H1 (cell line): ENCODE results near the gene TAF6. TPM values are rescaled to one million over a fixed set of nuclear protein-coding genes. Genes with fewer than 3 reads are reported as not detected.
A peak's percentile ranks its signal among the peaks of the same experiment; 100 is the strongest.

Source experiments
- CTCF ChIA-PET: fragments of 300-600 bp; sonication (Branson Sonifier 250); formaldehyde crosslinking; loops from one replicate; lab custom pipeline; 2021; ENCODE audit not compliant: partially characterized antibody; lab: Charles Lee
- POLR2A ChIA-PET: fragments of 300-600 bp; sonication (Branson Sonifier 250); formaldehyde crosslinking; loops from one replicate; lab custom pipeline; 2021; ENCODE audit warnings: inconsistent platforms; ENCODE audit not compliant: partially characterized antibody; lab: Charles Lee
- DNase-seq, 2 experiments: peaks; one replicate each; pipeline versions ENCODE4 v3.0.0 to v3.0.0-alpha.2; 2010 to 2022; ENCODE audit warnings: low spot score in 2 of 2, low read depth in 1 of 2, mixed read lengths in 1 of 2
- FAIRE-seq: peaks from 2 replicates; lab custom pipeline; 2011; peaks lifted over from hg19 to GRCh38; lab: Jason Lieb, UNC
- H2AFZ ChIP-seq: 2 replicates; pipeline ENCODE4 v1.8.1; 2012; ENCODE audit warnings: low read length, inconsistent platforms
- H2AK5ac ChIP-seq: 2 replicates; pipeline ENCODE4 v1.6.1; 2013; ENCODE audit warnings: low read depth, low read length
- H2BK120ac ChIP-seq: replicated peaks from 2 replicates; pipeline ENCODE3; 2013; ENCODE audit warnings: low read depth, low read length, inconsistent platforms
- H2BK12ac ChIP-seq: 2 replicates; pipeline ENCODE4 v1.6.1; 2013; ENCODE audit warnings: low read depth, low read length
- H2BK15ac ChIP-seq: 2 replicates; pipeline ENCODE4 v1.6.1; 2013; ENCODE audit warnings: low read length
- H2BK20ac ChIP-seq: 2 replicates; pipeline ENCODE4 v1.6.1; 2013; ENCODE audit warnings: low read length
- H2BK5ac ChIP-seq: 2 replicates; pipeline ENCODE4 v1.6.1; 2013; ENCODE audit warnings: low read depth, low read length
- H3K14ac ChIP-seq: 2 replicates; pipeline ENCODE4 v1.6.1; 2013; ENCODE audit warnings: inconsistent platforms; ENCODE audit not compliant: insufficient read length
- H3K18ac ChIP-seq: 2 replicates; pipeline ENCODE4 v1.6.1; 2013; ENCODE audit warnings: low read length; ENCODE audit errors: extremely low read depth
- H3K23ac ChIP-seq: 2 replicates; pipeline ENCODE4 v1.6.1; 2013; ENCODE audit warnings: inconsistent platforms; ENCODE audit not compliant: insufficient read length
- H3K23me2 ChIP-seq: 2 replicates; pipeline ENCODE4 v1.6.1; 2013; ENCODE audit warnings: low read depth, low read length
- H3K27ac ChIP-seq: 2 replicates; pipeline ENCODE4 v1.6.1; 2011; ENCODE audit warnings: low read depth, low read length, inconsistent platforms
- H3K27me3 ChIP-seq, 4 experiments: replicated peaks in 1 of 4; 1 replicate in 1 of 4; 2 replicates in 3 of 4; pipeline versions ENCODE4 v1.6.1 to v1.8.1; 2011 to 2013; ENCODE audit warnings: low read length in 3 of 4, mild to moderate bottlenecking in 3 of 4, inconsistent platforms in 2 of 4, mixed read lengths in 2 of 4, moderate library complexity in 1 of 4; ENCODE audit not compliant: control insufficient read depth in 3 of 4, insufficient read depth in 3 of 4; ENCODE audit errors: extremely low read depth in 1 of 4
- H3K36me3 ChIP-seq, 4 experiments: 2 replicates each; pipeline versions ENCODE4 v1.6.1 to v1.8.1; 2011 to 2013; ENCODE audit warnings: mild to moderate bottlenecking in 4 of 4, low read length in 3 of 4, moderate library complexity in 2 of 4, control low read depth in 1 of 4, inconsistent platforms in 1 of 4; ENCODE audit not compliant: insufficient read depth in 4 of 4, control insufficient read depth in 2 of 4
- H3K4ac ChIP-seq: replicated peaks from 2 replicates; pipeline ENCODE3; 2013; ENCODE audit warnings: low read length, low read depth, mixed read lengths, inconsistent platforms; ENCODE audit not compliant: insufficient read length
- H3K4me1 ChIP-seq, 4 experiments: replicated peaks in 1 of 4; 1 replicate in 1 of 4; 2 replicates in 3 of 4; pipeline versions ENCODE4 v1.6.1 to v1.8.1; 2011 to 2013; ENCODE audit warnings: low read length in 3 of 4, inconsistent platforms in 2 of 4, mixed read lengths in 1 of 4; ENCODE audit not compliant: insufficient read depth in 4 of 4, control insufficient read depth in 3 of 4
- H3K4me2 ChIP-seq, 2 experiments: 2 replicates each; pipeline versions ENCODE4 v1.6.1 to v1.8.1; 2011 to 2013; ENCODE audit warnings: low read depth in 2 of 2, low read length in 2 of 2, control low read depth in 1 of 2, inconsistent platforms in 1 of 2, mild to moderate bottlenecking in 1 of 2; ENCODE audit not compliant: insufficient read depth in 1 of 2
- H3K4me3 ChIP-seq, 4 experiments: fragments of 200-600, 300-600 bp in 1 of 4; sonication (generic), shearing (Covaris generic), sonication (Bioruptor Twin) in 1 of 4; 2 replicates each; pipeline versions ENCODE4 v1.5.1 to v1.8.1; 2011 to 2016; ENCODE audit warnings: low read length in 4 of 4, low read depth in 3 of 4, control low read depth in 2 of 4, inconsistent platforms in 2 of 4, mild to moderate bottlenecking in 2 of 4, mixed read lengths in 1 of 4, moderate library complexity in 1 of 4; ENCODE audit not compliant: insufficient read depth in 2 of 4; ENCODE audit errors: extremely low read depth in 1 of 4
- H3K56ac ChIP-seq: replicated peaks from 2 replicates; pipeline ENCODE3; 2013; ENCODE audit warnings: low read depth, mild to moderate bottlenecking, mixed read lengths, low read length, inconsistent platforms; ENCODE audit not compliant: insufficient read length
- H3K79me1 ChIP-seq: 2 replicates; pipeline ENCODE4 v1.6.1; 2013; ENCODE audit warnings: low read depth, low read length, control low read depth
- H3K79me2 ChIP-seq, 2 experiments: 2 replicates each; pipeline versions ENCODE4 v1.6.1 to v1.8.1; 2012 to 2013; ENCODE audit warnings: low read length in 2 of 2, mild to moderate bottlenecking in 2 of 2, inconsistent platforms in 1 of 2; ENCODE audit not compliant: insufficient read depth in 2 of 2, control insufficient read depth in 1 of 2
- H3K9ac ChIP-seq, 4 experiments: replicated peaks in 1 of 4; 1 replicate in 1 of 4; 2 replicates in 3 of 4; pipeline versions ENCODE4 v1.6.1 to v1.8.1; 2011 to 2013; ENCODE audit warnings: low read depth in 3 of 4, low read length in 3 of 4, control low read depth in 2 of 4, mild to moderate bottlenecking in 2 of 4, moderate library complexity in 2 of 4, inconsistent platforms in 1 of 4; ENCODE audit errors: extremely low read depth in 1 of 4
- H3K9me3 ChIP-seq, 2 experiments: 2 replicates each; pipeline versions ENCODE4 v1.6.1 to v1.8.1; 2012 to 2013; ENCODE audit warnings: mild to moderate bottlenecking in 2 of 2, moderate library complexity in 2 of 2, control low read depth in 1 of 2, inconsistent platforms in 1 of 2, low read depth in 1 of 2, low read length in 1 of 2, mixed read lengths in 1 of 2; ENCODE audit not compliant: insufficient read depth in 2 of 2
- H4K20me1 ChIP-seq, 2 experiments: replicated peaks in 1 of 2; 2 replicates each; pipeline versions ENCODE3 to v1.8.1; 2011 to 2013; ENCODE audit warnings: inconsistent platforms in 2 of 2, low read length in 2 of 2, mild to moderate bottlenecking in 1 of 2; ENCODE audit not compliant: insufficient read depth in 2 of 2, control insufficient read depth in 1 of 2
- H4K5ac ChIP-seq: 2 replicates; pipeline ENCODE4 v1.6.1; 2013; ENCODE audit warnings: low read length, low read depth, mixed read lengths, inconsistent platforms; ENCODE audit not compliant: insufficient read length
- H4K8ac ChIP-seq: 2 replicates; pipeline ENCODE4 v1.8.0; 2013; ENCODE audit warnings: mild to moderate bottlenecking, moderate library complexity, low read length, inconsistent platforms; ENCODE audit not compliant: insufficient read depth; ENCODE audit errors: extremely low read depth
- H4K91ac ChIP-seq: replicated peaks from 2 replicates; pipeline ENCODE3; 2013; ENCODE audit warnings: low read length, mixed read lengths, inconsistent platforms; ENCODE audit not compliant: insufficient read length
- BACH1 ChIP-seq: IDR thresholded peaks from 2 replicates; pipeline ENCODE4 v1.6.1; 2012; ENCODE audit warnings: low read length, improper control_type of control experiment
- BCL11A ChIP-seq, 2 experiments: IDR thresholded peaks; one replicate each; pipeline ENCODE4 v1.6.1; 2011; ENCODE audit warnings: low read depth in 2 of 2, low read length in 2 of 2, mild to moderate bottlenecking in 2 of 2
- POLR2AphosphoS5 ChIP-seq: IDR thresholded peaks from 2 replicates; pipeline ENCODE4 v1.6.1; 2011; ENCODE audit warnings: low read depth, low read length
- WGBS, 2 experiments: shearing (Covaris generic) in 1 of 2; methylation state at CpG; one replicate each; pipeline versions ENCODE4 v1.1.6 to v1.1.7; 2013 to 2015; ENCODE audit warnings: low lambda C conversion rate in 2 of 2, mixed read lengths in 2 of 2, inconsistent platforms in 1 of 2, low coverage in 1 of 2, missing lambda C conversion rate in 1 of 2; ENCODE audit not compliant: insufficient replicate concordance in 2 of 2, insufficient coverage in 1 of 2, insufficient read length in 1 of 2; ENCODE audit errors: extremely low coverage in 1 of 2, missing lambda C conversion rate in 1 of 2; 5-methylcytosine and 5-hydroxymethylcytosine counted together
- polyA plus RNA-seq, 7 experiments: library from polyadenylated mRNA; depleted of rRNA in 3 of 7; stranded (reverse) in 5 of 7; unstranded in 2 of 7; fragments of >200 nt in 5 of 7; fragments of 200-250 nt in 2 of 7; gene quantifications; 1 replicate in 5 of 7; 2 replicates in 1 of 7; 4 replicates in 1 of 7; pipeline versions ENCODE4 v1.2.1 to v1.2.3, GENCODE V29; 2011 to 2013; ENCODE audit warnings: missing spikeins in 2 of 7, mixed read lengths in 2 of 7
- total RNA-seq: library from RNA; stranded (reverse); fragmentation: NEBNext Ultra II Directional; extraction: Animal tissue kit (Norgen Biotek cat#: 25700); gene quantifications from 2 replicates; pipeline ENCODE4 v1.2.1, GENCODE V29; 2021

Gene TAF6
- total and polyA plus RNA-seq, 2 of the 8 experiments (the other 6 are each of a cell fraction or from before 2014, with no cell fraction given) = 66.7 to 101 TPM

- H2BK12ac ChIP-seq = no peak overlapping the region
- H4K91ac ChIP-seq = no peak overlapping the region
- H4K8ac ChIP-seq = no peak overlapping the region
- H4K20me1 ChIP-seq = peaks cover 5% of the 10 kb centered on the region in 2 experiments
- H2BK20ac ChIP-seq = no peak overlapping the region
- no peak overlapping the region for H2AK5ac ChIP-seq
- FAIRE-seq (no peak), DNase-seq (no peak)
- ChIA-PET POLR2A (interaction anchor here (0.6 to 20.0 kb wide), 3 partner anchors 10 to 39 kb away, joined by 4 to 722 read pairs (median 414); partner anchors contain the start of genes CNPY4, COPS6, MBLAC1 and TAF6), CTCF (no interaction called here)
- H3K4me2 ChIP-seq = no peak overlapping the region
- no peak overlapping the region for H3K4ac ChIP-seq
- H3K14ac ChIP-seq = no peak overlapping the region
- H2AFZ ChIP-seq = no peak overlapping the region
- H3K9ac ChIP-seq = no peak overlapping the region
- no peak overlapping the region for H2BK5ac ChIP-seq
- TF ChIP-seq BACH1 (no peak), POLR2AphosphoS5 (peak; percentile 22; the same call in 1 of the 2 replicates), BCL11A (IDR thresholded peaks at IDR 0.05; ENCODE audit: low read depth in 2 of 2, low read length in 2 of 2) (no peak)
- H3K56ac ChIP-seq = no peak overlapping the region
- H3K4me3 ChIP-seq = no peak overlapping the region
- no peak overlapping the region for H4K5ac ChIP-seq
- no peak overlapping the region for H3K27ac ChIP-seq
- H3K18ac ChIP-seq = no peak overlapping the region
- no peaks in the 10 kb centered on the region for H3K27me3 ChIP-seq
- 0 out of 4 replicates have a peak, but pooled peaks cover 0 to 6% of the 10 kb centered on the region in 2 experiments for H3K79me2 ChIP-seq
- H3K79me1 ChIP-seq = no peaks in the 10 kb centered on the region; the same call in 1 of the 2 replicates
- peaks cover 9 to 56% (median 38%) of the 10 kb centered on the region in 4 experiments; a peak in 7 of 8 replicates for H3K36me3 ChIP-seq
- no peaks in the 10 kb centered on the region for H3K9me3 ChIP-seq
- no peaks in the 10 kb centered on the region for H3K23me2 ChIP-seq
- H3K23ac ChIP-seq = no peak overlapping the region
- H3K4me1 ChIP-seq = no peaks in the 10 kb centered on the region; a peak in 2 of 7 replicates
- no peak overlapping the region for H2BK120ac ChIP-seq
- no peak overlapping the region for H2BK15ac ChIP-seq
- WGBS, 2 experiments = 96% methylated on average over 21 of the region's 25 CpGs; no CpG with 5 or more reads in 1 of the 2 experiments
Measured at GRCh38 chr7:100107125-100107737, 11.9 kb downstream of the TAF6 start.
